GOT3 (cell line): ENCODE measurements around the gene DDI2.
"Not testable (repeated sequence)": the region's sequence is repeated elsewhere in the genome, so short reads cannot be mapped to it uniquely, and the experiment has no call there.

ENCODE experiments used
- DNase-seq: peaks from one replicate; lab custom pipeline; 2025; ENCODE audit warnings: mixed read lengths; lab: John Stamatoyannopoulos, UW

Gene DDI2

GRCh38 chr1:15636436-15636835 is 19.2 kb downstream of the DDI2 start:
- DNase-seq, result no peak

DNA sequence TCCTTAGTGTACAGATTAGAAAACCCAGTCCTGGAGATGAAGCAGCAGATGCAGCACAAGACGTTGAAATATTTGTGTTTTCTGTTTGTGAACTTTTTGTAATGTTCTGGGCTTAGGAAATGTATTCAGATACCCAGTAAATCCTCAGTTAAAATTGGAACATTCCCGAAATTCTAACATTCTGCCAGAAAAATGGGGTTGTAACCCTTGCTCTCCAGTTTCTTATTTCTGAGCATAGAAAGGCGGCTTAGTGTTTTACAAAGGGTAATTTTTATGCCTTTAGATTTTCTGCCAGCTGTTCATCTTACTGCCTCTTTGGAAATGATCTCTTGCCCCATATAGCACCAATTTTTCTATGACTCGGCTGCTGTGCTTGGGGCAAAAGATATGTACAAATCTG is 20.6 kb downstream of the DDI2 start:
- DNase-seq, result no peak

GRCh38 chr1:15639262-15639661 is 22.0 kb downstream of the DDI2 start:
- no peak for DNase-seq

- DNase-seq, result no peak
Observed at GRCh38 chr1:15639931-15640330, 22.7 kb downstream of the DDI2 start.

GRCh38 chr1:15640667-15641066 is 23.4 kb downstream of the DDI2 start:
- no peak for DNase-seq

DNA sequence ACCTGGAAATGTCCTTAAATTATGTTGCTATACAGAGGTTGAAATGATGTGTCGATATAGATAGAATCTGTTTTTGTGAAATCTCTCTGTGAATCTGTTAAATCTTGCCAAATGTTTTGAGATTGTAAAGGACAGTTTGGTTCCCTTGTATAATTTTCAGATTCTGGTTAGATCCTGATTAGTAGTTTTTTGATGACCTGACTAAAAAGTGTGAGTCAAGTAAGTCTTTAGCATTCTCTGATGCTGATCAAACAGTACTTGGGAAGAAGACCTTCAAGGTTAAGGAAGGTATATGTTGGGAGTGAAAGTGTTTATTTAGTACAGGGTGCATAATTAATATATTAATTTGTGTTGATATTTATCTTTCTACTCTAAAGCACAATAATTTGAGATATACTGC is 32.7 kb downstream of the DDI2 start:
- DNase-seq, result no peak

- DNase-seq, result no peak
Observed at GRCh38 chr1:15650433-15650832, 33.2 kb downstream of the DDI2 start.

GRCh38 chr1:15652130-15652529 is 34.9 kb downstream of the DDI2 start:
- not testable (repeated sequence) for DNase-seq

- no peak for DNase-seq
Observed at GRCh38 chr1:15654091-15654690, 36.9 kb downstream of the DDI2 start.

- no peak for DNase-seq
Observed at GRCh38 chr1:15656464-15656863, 39.2 kb downstream of the DDI2 start.

DNA sequence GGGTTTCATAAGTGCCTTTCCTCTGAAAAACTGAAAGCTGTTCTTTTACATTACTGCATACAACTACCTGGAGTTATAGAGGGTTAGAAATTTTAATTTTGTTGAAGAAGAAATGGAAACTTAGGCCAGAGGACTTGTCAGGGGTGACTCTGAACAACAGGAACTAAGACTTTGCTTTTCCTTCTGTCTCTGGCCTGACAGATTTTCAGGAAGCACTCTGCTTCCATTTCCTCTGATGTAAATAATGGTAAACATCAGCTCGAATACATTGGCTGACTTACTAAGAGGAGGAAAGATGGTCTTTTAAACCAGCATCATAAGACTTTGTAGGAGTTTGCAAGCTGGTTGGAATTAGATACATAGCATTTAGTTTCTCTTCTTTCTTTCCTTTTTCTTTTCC is 39.8 kb downstream of the DDI2 start:
- no peak for DNase-seq

DNA sequence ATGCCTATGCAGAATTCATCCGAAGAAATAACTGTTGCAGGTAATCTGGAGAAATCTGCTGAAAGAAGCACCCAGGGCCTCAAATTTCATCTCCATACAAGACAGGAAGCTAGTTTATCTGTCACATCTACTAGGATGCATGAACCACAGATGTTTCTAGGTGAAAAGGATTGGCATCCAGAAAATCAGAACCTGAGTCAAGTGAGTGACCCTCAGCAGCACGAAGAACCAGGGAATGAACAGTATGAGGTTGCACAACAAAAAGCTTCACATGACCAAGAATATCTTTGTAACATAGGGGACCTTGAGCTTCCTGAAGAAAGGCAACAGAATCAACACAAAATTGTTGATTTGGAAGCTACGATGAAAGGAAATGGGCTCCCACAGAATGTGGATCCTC is 42.9 kb downstream of the DDI2 start:
- no peak for DNase-seq

- DNase-seq, result no peak
Observed at GRCh38 chr1:15662477-15662876, 45.2 kb downstream of the DDI2 start.

GRCh38 chr1:15663925-15664324 is 46.7 kb downstream of the DDI2 start:
- DNase-seq, result no peak

DNA sequence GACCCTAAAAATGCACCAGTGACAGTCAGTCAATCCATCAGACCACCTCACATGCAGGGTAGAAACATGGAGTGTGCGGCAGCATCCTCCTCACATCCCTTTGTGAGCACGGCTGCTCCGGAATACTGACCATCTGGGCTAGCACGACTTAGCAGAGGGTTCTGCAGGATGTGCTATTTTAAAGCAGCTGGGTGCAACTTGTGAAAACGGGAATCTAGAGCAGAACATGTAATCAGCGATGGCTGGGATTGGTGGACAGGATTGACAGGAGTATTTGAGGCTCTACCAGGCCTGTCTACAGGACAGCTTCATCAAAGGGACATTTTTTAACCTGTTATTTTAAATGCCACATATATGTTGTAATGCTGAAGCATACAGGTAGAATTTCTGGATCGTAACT is 50.1 kb downstream of the DDI2 start:
- no peak for DNase-seq

- DNase-seq, result no peak
Observed at GRCh38 chr1:15668089-15668754, 51.0 kb downstream of the DDI2 start.

- DNase-seq, result no peak
Observed at GRCh38 chr1:15669074-15669473, 51.8 kb downstream of the DDI2 start.

GRCh38 chr1:15669864-15670263 is 52.6 kb downstream of the DDI2 start:
- no peak for DNase-seq

DNA sequence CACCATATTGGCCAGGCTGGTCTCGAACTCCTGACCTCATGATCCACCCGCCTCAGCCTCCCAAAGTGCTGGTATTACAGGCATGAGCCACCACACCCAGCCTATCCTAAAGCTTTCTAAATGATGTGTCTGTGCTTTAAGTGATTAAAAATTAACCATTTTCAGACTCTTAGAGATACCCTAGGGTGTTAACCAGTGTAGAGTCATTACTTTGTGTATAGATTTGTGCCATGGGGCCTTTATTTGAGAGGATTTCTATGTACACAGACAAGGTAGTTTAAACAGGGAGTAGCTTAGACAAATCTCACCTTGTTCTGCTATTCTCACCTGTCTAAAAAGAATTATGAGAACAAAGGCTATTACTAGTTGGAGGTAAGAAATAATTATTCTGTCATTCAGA is 54.2 kb downstream of the DDI2 start:
- DNase-seq, result no peak

DNA sequence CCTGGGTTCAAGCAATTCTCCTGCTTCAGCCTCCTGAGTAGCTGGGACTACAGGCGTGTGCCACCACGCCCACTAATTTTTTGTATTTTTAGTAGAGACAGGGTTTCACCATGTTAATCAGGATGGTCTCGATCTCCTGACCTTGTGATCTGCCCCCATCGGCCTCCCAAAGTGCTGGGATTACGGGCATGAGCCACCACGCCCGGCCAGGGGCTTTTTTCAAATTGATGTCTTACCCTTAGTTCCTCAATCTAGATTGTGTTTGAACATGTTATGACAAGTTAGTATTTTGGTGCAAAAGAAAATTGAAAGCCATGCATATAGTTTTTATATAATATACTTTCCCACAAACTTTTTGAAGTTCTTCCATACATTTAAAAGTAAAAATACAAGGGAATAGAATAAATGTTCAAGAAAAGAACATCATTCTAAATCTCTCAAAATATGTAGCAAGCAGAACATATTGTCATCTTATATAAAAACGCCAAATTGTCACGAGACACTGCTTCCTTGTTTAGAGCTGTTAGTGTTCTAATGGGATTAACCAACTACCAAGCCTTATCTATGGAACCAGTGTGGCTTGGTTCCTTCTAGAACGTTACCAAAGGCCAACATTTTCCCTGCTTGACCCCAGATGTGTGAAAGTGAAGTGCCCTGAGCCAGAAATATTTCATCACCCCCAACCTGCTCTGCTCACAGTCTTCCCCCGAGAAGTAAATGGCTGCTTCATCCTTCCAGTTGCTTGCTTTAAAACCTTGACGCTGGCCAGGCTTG is 57.3 kb downstream of the DDI2 start:
- no peak for DNase-seq

GRCh38 chr1:15676010-15676409 is 58.8 kb downstream of the DDI2 start:
- DNase-seq, result no peak

- DNase-seq, result no peak
Observed at GRCh38 chr1:15676688-15677661, 59.7 kb downstream of the DDI2 start.
